K562 (cell line): Measurements from ENCODE around the gene PPHLN1. TPM values are rescaled to one million over a fixed set of nuclear protein-coding genes. Genes with fewer than 3 reads are reported as not detected.

ENCODE experiments used
- ATAC-seq: fragments of 200-7000 bp; cut with Tn5 transposase; 3 replicates; pipeline ENCODE4 v1.9.1; 2020; ENCODE audit warnings: moderate library complexity
- BruUV-seq: library from RNA; stranded (reverse); fragments of 400-500 nt; replicated peaks from 2 replicates; lab custom pipeline; 2021; lab: Mats Ljungman, UMichigan
- CTCF ChIA-PET: fragments of 300-600 bp; formaldehyde crosslinking; extraction: SDS; loops from one replicate; lab custom pipeline; 2021; ENCODE audit warnings: low intra/inter-chr PET ratio; lab: Yijun Ruan, JAX
- POLR2A ChIA-PET: fragments of 300-600, 350-650 bp; sonication (Branson Sonifier 250); formaldehyde crosslinking; extraction: SDS; loops from one replicate; lab custom pipeline; 2021; ENCODE audit warnings: antibody characterized with exemption, inconsistent platforms; lab: Yijun Ruan, JAX
- DNase-seq, 4 experiments: peaks; one replicate each; pipeline versions ENCODE4 v3.0.0 to v3.0.0-alpha.2; 2011 to 2018; ENCODE audit warnings: low spot score in 3 of 4, mixed read lengths in 3 of 4; ENCODE audit errors: extremely low read depth in 1 of 4
- FAIRE-seq: peaks from 2 replicates; lab custom pipeline; 2011; peaks lifted over from hg19 to GRCh38; lab: Jason Lieb, UNC
- H2AFZ ChIP-seq: 2 replicates; pipeline ENCODE4 v1.6.0; 2011; ENCODE audit warnings: low read depth, low read length, control low read depth, inconsistent platforms
- H3K27ac ChIP-seq: fragments of 200-600 bp; 3 replicates; pipeline ENCODE4 v1.8.0; 2011; ENCODE audit warnings: low read depth, mild to moderate bottlenecking, control low read depth, inconsistent platforms, low read length, moderate library complexity, mixed read lengths; ENCODE audit errors: extremely low read depth
- H3K27me3 ChIP-seq, 2 experiments: fragments of 300-600 bp in 1 of 2; 2 replicates in 1 of 2; 3 replicates in 1 of 2; pipeline versions ENCODE4 v1.6.0 to v1.8.0; 2011; ENCODE audit warnings: inconsistent platforms in 2 of 2, low read length in 2 of 2, mild to moderate bottlenecking in 1 of 2, mixed read lengths in 1 of 2, moderate library complexity in 1 of 2; ENCODE audit not compliant: control insufficient read depth in 2 of 2, insufficient read depth in 2 of 2
- H3K36me3 ChIP-seq: fragments of 300-600 bp; 3 replicates; pipeline ENCODE4 v1.8.0; 2011; ENCODE audit warnings: mild to moderate bottlenecking, low read length, inconsistent platforms; ENCODE audit not compliant: control insufficient read depth, insufficient read depth
- H3K4me1 ChIP-seq, 2 experiments: fragments of 200-600 bp in 1 of 2; replicated peaks in 1 of 2; 2 replicates in 1 of 2; 3 replicates in 1 of 2; pipeline versions ENCODE4 v1.5.1 to v1.8.0; 2011; ENCODE audit warnings: inconsistent platforms in 2 of 2, low read length in 2 of 2, mild to moderate bottlenecking in 1 of 2, mixed read lengths in 1 of 2, moderate library complexity in 1 of 2; ENCODE audit not compliant: control insufficient read depth in 2 of 2, insufficient read depth in 2 of 2
- H3K4me2 ChIP-seq: 2 replicates; pipeline ENCODE4 v1.6.1; 2011; ENCODE audit warnings: low read length, control low read depth, inconsistent platforms, mixed read lengths; ENCODE audit not compliant: insufficient read depth
- H3K4me3 ChIP-seq: fragments of 200-600 bp; sonication (generic), shearing (Covaris generic); 2 replicates; pipeline ENCODE4 v1.5.1; 2016; ENCODE audit warnings: control low read depth, inconsistent platforms
- H3K79me2 ChIP-seq: fragments of 200-600 bp; 3 replicates; pipeline ENCODE4 v1.8.0; 2011; ENCODE audit warnings: low read length, inconsistent platforms; ENCODE audit not compliant: control insufficient read depth, insufficient read depth
- H3K9ac ChIP-seq, 2 experiments: 2 replicates each; pipeline versions ENCODE4 v1.6.0 to v1.6.1; 2011; ENCODE audit warnings: low read depth in 2 of 2, low read length in 2 of 2, control low read depth in 1 of 2, inconsistent platforms in 1 of 2, mild to moderate bottlenecking in 1 of 2, mixed read lengths in 1 of 2; ENCODE audit not compliant: insufficient read depth in 1 of 2
- H3K9me1 ChIP-seq: one replicate; pipeline ENCODE4 v1.6.0; 2011; ENCODE audit warnings: inconsistent platforms, mild to moderate bottlenecking, low read length, moderate library complexity; ENCODE audit not compliant: control insufficient read depth, insufficient read depth
- H3K9me3 ChIP-seq: replicated peaks from 2 replicates; pipeline ENCODE4 v1.5.1; 2011; ENCODE audit warnings: low read depth, low read length, inconsistent platforms; ENCODE audit not compliant: control insufficient read depth, insufficient read depth
- H4K20me1 ChIP-seq: replicated peaks from 2 replicates; pipeline ENCODE4 v1.6.1; 2011; ENCODE audit warnings: low read length, inconsistent platforms, mixed read lengths; ENCODE audit not compliant: control insufficient read depth, insufficient read depth
- NCOA6 ChIP-seq: fragments of 450-650 bp; IDR thresholded peaks from 2 replicates; pipeline ENCODE4 v1.6.1; 2017; ENCODE audit warnings: mild to moderate bottlenecking
- NEUROD1 ChIP-seq: fragments of 150-350 bp; IDR thresholded peaks from 2 replicates; pipeline ENCODE4 v1.6.1; 2014; ENCODE audit warnings: borderline replicate concordance, low read length, low read depth; ENCODE audit not compliant: partially characterized antibody
- NFRKB ChIP-seq: fragments of 450-650 bp; IDR thresholded peaks from 2 replicates; pipeline ENCODE4 v1.6.1; 2016; ENCODE audit warnings: low read depth
- PHF20 ChIP-seq: fragments of 450-650 bp; IDR thresholded peaks from 2 replicates; pipeline ENCODE4 v1.6.1; 2018; ENCODE audit not compliant: partially characterized antibody
- ZNF143 ChIP-seq: sonication (generic); formaldehyde crosslinking; IDR thresholded peaks from 2 replicates; pipeline ENCODE4 v1.9.0; 2022; ENCODE audit warnings: mild to moderate bottlenecking, missing genetic modification reagents
- ZNF217 ChIP-seq: sonication (generic); formaldehyde crosslinking; IDR thresholded peaks from 2 replicates; pipeline ENCODE4 v1.8.0; 2022; ENCODE audit warnings: mild to moderate bottlenecking, missing genetic modification reagents
- WGBS: fragments of 100-300 bp; shearing (Covaris generic); methylation state at CpG from one replicate; pipeline ENCODE4 v1.1.6; 2016; ENCODE audit warnings: low coverage, mixed read lengths; ENCODE audit not compliant: insufficient coverage; ENCODE audit errors: missing lambda C conversion rate; 5-methylcytosine and 5-hydroxymethylcytosine counted together
- in situ Hi-C: fragments of 300-500 bp; cut with MboI; formaldehyde crosslinking; loops from 4 replicates; pipeline ENCODE4 v1.15.0; 2018; ENCODE audit warnings: inconsistent platforms, mixed read lengths
- intact Hi-C: fragments of 100-400 bp; cut with micrococcal nuclease; formaldehyde crosslinking; loops from 2 replicates; pipeline ENCODE4 v1.14.2; 2022
- polyA plus RNA-seq, 8 experiments: library from polyadenylated mRNA; depleted of rRNA in 4 of 8; stranded (reverse) in 5 of 8; unstranded in 3 of 8; fragments of >200 nt; fragmentation: Nextera tagmentation in 2 of 8; fragmentation: Illumina TruSeq in 1 of 8; extraction: Ambion mirVana in 2 of 8; extraction: Trizol in 1 of 8; gene quantifications; 2 replicates each; pipeline versions ENCODE4 v1.2.1 to v1.2.3, GENCODE V29; 2011 to 2014; ENCODE audit warnings: inconsistent platforms in 1 of 8, missing spikeins in 1 of 8
- total RNA-seq, 7 experiments: library from RNA; depleted of rRNA in 6 of 7; stranded (reverse); fragments of >200 nt in 6 of 7; fragmentation: Illumina TruSeq in 2 of 7; extraction: Trizol in 2 of 7; gene quantifications; 2 replicates each; pipeline versions ENCODE4 v1.2.1 to v1.2.3, GENCODE V29; 2011 to 2021; ENCODE audit warnings: low replicate concordance in 1 of 7
- TF ChIP-seq, protein P1 (sequence below): fragments of 450-650 bp; IDR thresholded peaks from 2 replicates; pipeline ENCODE4 v1.6.1; 2018; ENCODE audit not compliant: partially characterized antibody
- TF ChIP-seq, protein P2 (sequence below): fragments of 250-450 bp; sonication (Bioruptor Pico); IDR thresholded peaks from 2 replicates; pipeline ENCODE4 v1.4.0; 2020; ENCODE audit warnings: borderline replicate concordance

The PPHLN1 gene
- total and polyA plus RNA-seq, 9 of the 15 experiments (the other 6 are each of a cell fraction or from before 2014, with no cell fraction given): 66.3 to 112 (median 93.6) TPM

DNA sequence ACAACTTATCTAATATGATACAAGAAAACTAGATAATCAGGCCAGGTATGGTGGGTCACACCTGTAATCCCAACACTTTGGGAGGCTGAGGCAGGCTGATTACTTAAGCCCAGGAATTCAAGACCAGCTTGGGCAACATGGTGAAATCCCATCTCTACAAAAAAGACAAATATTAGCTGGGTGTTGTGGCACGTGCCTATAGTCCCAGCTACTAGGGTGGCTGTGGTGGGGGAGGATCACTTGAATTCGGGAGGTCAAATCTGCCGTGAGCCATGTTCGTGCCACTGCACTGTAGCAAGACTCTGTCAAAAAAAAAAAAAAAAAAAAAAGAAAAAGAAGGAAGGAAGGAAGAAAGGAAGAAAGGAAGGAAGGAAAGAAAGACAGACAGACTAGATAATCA is 27.1 kb upstream of the PPHLN1 start:
- POLR2A ChIA-PET: no interaction called here
- in situ Hi-C loops: no loop called here

More for the DNA sequence above, 27.1 kb upstream of the PPHLN1 start:
- H3K9me1 ChIP-seq: no peaks in the 10 kb centered on the region
- DNase-seq (no peak), FAIRE-seq (no peak), ATAC-seq (no peak)
- H3K27me3 ChIP-seq: no peaks in the 10 kb centered on the region
- no peak overlapping the region for H3K9ac ChIP-seq
- H3K36me3 ChIP-seq: no peaks in the 10 kb centered on the region
- WGBS: 38% methylated on average over 1 of the region's 4 CpGs
- no peak overlapping the region for H2AFZ ChIP-seq
- CTCF ChIA-PET: no interaction called here
- no peak overlapping the region for H3K27ac ChIP-seq
- H3K4me3 ChIP-seq: no peak overlapping the region
- TF ChIP-seq, protein P1, sequence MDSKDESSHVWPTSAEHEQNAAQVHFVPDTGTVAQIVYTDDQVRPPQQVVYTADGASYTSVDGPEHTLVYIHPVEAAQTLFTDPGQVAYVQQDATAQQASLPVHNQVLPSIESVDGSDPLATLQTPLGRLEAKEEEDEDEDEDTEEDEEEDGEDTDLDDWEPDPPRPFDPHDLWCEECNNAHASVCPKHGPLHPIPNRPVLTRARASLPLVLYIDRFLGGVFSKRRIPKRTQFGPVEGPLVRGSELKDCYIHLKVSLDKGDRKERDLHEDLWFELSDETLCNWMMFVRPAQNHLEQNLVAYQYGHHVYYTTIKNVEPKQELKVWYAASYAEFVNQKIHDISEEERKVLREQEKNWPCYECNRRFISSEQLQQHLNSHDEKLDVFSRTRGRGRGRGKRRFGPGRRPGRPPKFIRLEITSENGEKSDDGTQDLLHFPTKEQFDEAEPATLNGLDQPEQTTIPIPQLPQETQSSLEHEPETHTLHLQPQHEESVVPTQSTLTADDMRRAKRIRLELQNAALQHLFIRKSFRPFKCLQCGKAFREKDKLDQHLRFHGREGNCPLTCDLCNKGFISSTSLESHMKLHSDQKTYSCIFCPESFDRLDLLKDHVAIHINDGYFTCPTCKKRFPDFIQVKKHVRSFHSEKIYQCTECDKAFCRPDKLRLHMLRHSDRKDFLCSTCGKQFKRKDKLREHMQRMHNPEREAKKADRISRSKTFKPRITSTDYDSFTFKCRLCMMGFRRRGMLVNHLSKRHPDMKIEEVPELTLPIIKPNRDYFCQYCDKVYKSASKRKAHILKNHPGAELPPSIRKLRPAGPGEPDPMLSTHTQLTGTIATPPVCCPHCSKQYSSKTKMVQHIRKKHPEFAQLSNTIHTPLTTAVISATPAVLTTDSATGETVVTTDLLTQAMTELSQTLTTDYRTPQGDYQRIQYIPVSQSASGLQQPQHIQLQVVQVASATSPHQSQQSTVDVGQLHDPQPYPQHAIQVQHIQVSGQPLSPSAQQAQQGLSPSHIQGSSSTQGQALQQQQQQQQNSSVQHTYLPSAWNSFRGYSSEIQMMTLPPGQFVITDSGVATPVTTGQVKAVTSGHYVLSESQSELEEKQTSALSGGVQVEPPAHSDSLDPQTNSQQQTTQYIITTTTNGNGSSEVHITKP: no peak
- TF ChIP-seq NFRKB (no peak), ZNF217 (CRISPR knock-in tag) (no peak), PHF20 (no peak), NCOA6 (no peak), NEUROD1 (no peak), ZNF143 (CRISPR knock-in tag) (no peak)
- TF ChIP-seq, protein P2, sequence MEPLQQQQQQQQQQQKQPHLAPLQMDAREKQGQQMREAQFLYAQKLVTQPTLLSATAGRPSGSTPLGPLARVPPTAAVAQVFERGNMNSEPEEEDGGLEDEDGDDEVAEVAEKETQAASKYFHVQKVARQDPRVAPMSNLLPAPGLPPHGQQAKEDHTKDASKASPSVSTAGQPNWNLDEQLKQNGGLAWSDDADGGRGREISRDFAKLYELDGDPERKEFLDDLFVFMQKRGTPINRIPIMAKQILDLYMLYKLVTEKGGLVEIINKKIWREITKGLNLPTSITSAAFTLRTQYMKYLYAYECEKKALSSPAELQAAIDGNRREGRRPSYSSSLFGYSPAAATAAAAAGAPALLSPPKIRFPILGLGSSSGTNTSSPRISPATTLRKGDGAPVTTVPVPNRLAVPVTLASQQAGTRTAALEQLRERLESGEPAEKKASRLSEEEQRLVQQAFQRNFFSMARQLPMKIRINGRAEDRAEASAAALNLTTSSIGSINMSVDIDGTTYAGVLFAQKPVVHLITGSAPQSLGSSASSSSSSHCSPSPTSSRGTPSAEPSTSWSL (CRISPR knock-in tag): no peak
- H3K79me2 ChIP-seq: no peaks in the 10 kb centered on the region
- H3K4me1 ChIP-seq: peaks cover 0 to 2% of the 10 kb centered on the region in 2 experiments; a peak in 3 of 5 replicates
- H3K9me3 ChIP-seq: no peaks in the 10 kb centered on the region
- BruUV-seq: no TSS peak
- intact Hi-C loops: loop anchor here (5.0 kb wide), 1 partner anchor 33 kb away; no protein-coding TSS in a partner anchor
- no peaks in the 10 kb centered on the region for H4K20me1 ChIP-seq
- no peak overlapping the region for H3K4me2 ChIP-seq
